ENCODE data around the gene SLC16A9.

The SLC16A9 gene

GRCh38 chr10:59623133-59624121 is 86.2 kb downstream of the SLC16A9 start:
- Histone ChIP-seq H3K27ac (ENCODE audit: low read depth, low read length) (no peak overlapping the region), H3K36me3 (ENCODE audit: control insufficient read depth in 5 of 5, insufficient read depth in 5 of 5, low read length in 5 of 5) (no peaks in the 10 kb centered on the region), H3K4me1 (ENCODE audit: control insufficient read depth in 5 of 5, insufficient read depth in 5 of 5, low read length in 5 of 5) (peaks cover 0 to 8% (median 0%) of the 10 kb centered on the region in 5 donors), H3K4me3 (ENCODE audit: low read depth in 1 of 5, low read length in 5 of 5) (peak overlapping the region in 2 of 5 donors; percentile 1 to 21), H3K9ac (ENCODE audit: low read length in 5 of 5) (peak overlapping the region in 1 of 5 donors; percentile 30), H3K9me3 (ENCODE audit: control insufficient read depth in 5 of 5, low read length in 5 of 5) (no peaks in the 10 kb centered on the region), H3K27me3 (ENCODE audit: control insufficient read depth in 5 of 5, insufficient read depth in 4 of 5, low read length in 5 of 5) (no peaks in the 10 kb centered on the region)

DNA sequence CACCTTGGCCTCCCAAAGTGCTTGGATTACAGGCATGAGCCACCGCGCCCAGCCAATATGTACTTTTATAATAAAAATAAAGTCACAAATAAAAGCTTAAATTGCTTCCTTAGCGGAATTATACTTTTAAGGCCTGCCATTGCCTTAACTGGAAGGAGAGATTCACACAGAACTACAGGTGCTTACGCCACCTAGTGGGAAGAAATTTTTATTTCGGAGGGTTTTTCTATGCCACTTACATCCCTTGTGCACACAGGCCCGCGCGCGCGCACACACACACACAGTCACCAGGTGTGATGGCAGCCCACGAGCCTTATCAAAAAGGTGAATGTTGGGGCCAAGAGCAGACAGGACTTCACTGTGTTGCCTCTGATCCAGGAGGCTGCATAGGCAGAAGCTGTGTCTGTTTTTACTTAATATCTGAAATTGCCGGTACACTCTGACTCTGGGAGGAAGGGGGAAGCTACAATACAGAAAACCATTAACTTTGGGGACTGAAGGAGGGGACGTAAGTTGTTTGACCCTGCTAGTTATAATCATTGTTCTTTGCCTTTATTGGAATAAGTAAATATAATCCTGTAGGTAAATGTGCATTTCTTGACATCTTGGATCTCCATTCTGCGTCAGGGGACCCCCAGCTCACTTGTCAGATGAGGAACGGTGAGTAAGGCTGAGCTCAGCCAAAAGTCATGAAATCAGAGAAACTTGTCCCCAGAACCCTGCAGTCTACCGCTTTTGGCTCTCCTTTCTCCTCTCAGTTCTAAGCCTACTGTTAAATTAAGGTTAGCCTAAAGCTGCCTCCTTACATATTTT is 87.1 kb downstream of the SLC16A9 start:
- Histone ChIP-seq H3K9me3 (ENCODE audit: control insufficient read depth in 5 of 5, low read length in 5 of 5) (no peaks in the 10 kb centered on the region), H3K9ac (ENCODE audit: low read length in 5 of 5) (no peak overlapping the region), H3K4me1 (ENCODE audit: control insufficient read depth in 5 of 5, insufficient read depth in 5 of 5, low read length in 5 of 5) (peaks cover 0 to 8% (median 0%) of the 10 kb centered on the region in 5 donors), H3K36me3 (ENCODE audit: control insufficient read depth in 5 of 5, insufficient read depth in 5 of 5, low read length in 5 of 5) (no peaks in the 10 kb centered on the region), H3K27ac (ENCODE audit: low read depth, low read length) (no peak overlapping the region), H3K4me3 (ENCODE audit: low read depth in 1 of 5, low read length in 5 of 5) (no peak overlapping the region), H3K27me3 (ENCODE audit: control insufficient read depth in 5 of 5, insufficient read depth in 4 of 5, low read length in 5 of 5) (no peaks in the 10 kb centered on the region)

DNA sequence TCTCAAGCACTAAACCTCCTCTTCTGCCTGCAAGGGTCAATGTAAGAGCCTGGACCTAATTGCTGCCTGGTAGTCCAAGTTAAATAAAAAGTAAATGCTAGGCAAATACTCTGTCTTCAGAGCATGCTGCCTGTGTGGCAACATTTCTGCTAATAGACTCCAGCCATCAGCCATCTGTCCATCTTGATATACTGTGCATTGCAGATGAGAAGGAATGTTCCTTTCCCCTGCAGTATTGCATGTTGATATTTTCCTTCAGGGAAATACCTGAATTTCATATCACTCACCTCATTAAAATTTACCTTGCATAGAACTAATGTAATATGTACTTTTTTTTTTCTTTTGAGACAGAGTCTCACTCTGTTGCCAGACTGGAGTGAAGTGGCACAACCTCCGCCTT is 87.9 kb downstream of the SLC16A9 start:
- Histone ChIP-seq H3K9ac (ENCODE audit: low read length in 5 of 5) (no peak overlapping the region), H3K9me3 (ENCODE audit: control insufficient read depth in 5 of 5, low read length in 5 of 5) (no peaks in the 10 kb centered on the region), H3K27me3 (ENCODE audit: control insufficient read depth in 5 of 5, insufficient read depth in 4 of 5, low read length in 5 of 5) (no peaks in the 10 kb centered on the region), H3K27ac (ENCODE audit: low read depth, low read length) (no peak overlapping the region), H3K36me3 (ENCODE audit: control insufficient read depth in 5 of 5, insufficient read depth in 5 of 5, low read length in 5 of 5) (no peaks in the 10 kb centered on the region), H3K4me3 (ENCODE audit: low read depth in 1 of 5, low read length in 5 of 5) (no peak overlapping the region), H3K4me1 (ENCODE audit: control insufficient read depth in 5 of 5, insufficient read depth in 5 of 5, low read length in 5 of 5) (peaks cover 0 to 8% (median 0%) of the 10 kb centered on the region in 5 donors)

DNA sequence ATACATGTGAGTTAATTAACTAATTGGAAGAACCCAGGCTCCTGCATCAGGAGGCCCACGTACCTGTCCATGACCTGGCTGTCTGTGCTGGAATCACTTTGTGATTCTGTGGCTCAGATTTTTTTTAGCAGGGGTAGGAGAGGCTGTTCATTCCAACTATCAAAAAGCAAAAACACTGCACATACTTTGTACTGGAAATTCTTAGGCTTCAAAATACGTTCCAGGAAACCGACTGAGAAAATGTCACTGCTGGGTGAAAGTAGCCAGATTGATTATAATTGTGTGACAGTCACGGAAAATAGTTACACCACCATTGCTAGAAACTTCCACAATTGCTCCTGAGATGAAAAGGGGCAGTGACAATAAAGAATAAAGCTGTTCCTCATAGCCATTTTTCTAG is 91.0 kb downstream of the SLC16A9 start:
- H3K27ac ChIP-seq (ENCODE audit: low read depth, low read length): no peak overlapping the region
- no peak overlapping the region for H3K9ac ChIP-seq (ENCODE audit: low read length in 5 of 5)
- H3K4me1 ChIP-seq (ENCODE audit: control insufficient read depth in 5 of 5, insufficient read depth in 5 of 5, low read length in 5 of 5): peaks cover 0 to 5% (median 0%) of the 10 kb centered on the region in 5 donors
- no peak overlapping the region for H3K4me3 ChIP-seq (ENCODE audit: low read depth in 1 of 5, low read length in 5 of 5)
- no peaks in the 10 kb centered on the region for H3K9me3 ChIP-seq (ENCODE audit: control insufficient read depth in 5 of 5, low read length in 5 of 5)
- H3K27me3 ChIP-seq (ENCODE audit: control insufficient read depth in 5 of 5, insufficient read depth in 4 of 5, low read length in 5 of 5): no peaks in the 10 kb centered on the region
- H3K36me3 ChIP-seq (ENCODE audit: control insufficient read depth in 5 of 5, insufficient read depth in 5 of 5, low read length in 5 of 5): no peaks in the 10 kb centered on the region

GRCh38 chr10:59617996-59618395 is 91.7 kb downstream of the SLC16A9 start:
- no peak overlapping the region for H3K9ac ChIP-seq (ENCODE audit: low read length in 5 of 5)
- H3K4me3 ChIP-seq (ENCODE audit: low read depth in 1 of 5, low read length in 5 of 5): no peak overlapping the region
- no peaks in the 10 kb centered on the region for H3K36me3 ChIP-seq (ENCODE audit: control insufficient read depth in 5 of 5, insufficient read depth in 5 of 5, low read length in 5 of 5)
- no peaks in the 10 kb centered on the region for H3K4me1 ChIP-seq (ENCODE audit: control insufficient read depth in 5 of 5, insufficient read depth in 5 of 5, low read length in 5 of 5)
- H3K9me3 ChIP-seq (ENCODE audit: control insufficient read depth in 5 of 5, low read length in 5 of 5): no peaks in the 10 kb centered on the region
- no peak overlapping the region for H3K27ac ChIP-seq (ENCODE audit: low read depth, low read length)
- H3K27me3 ChIP-seq (ENCODE audit: control insufficient read depth in 5 of 5, insufficient read depth in 4 of 5, low read length in 5 of 5): no peaks in the 10 kb centered on the region

GRCh38 chr10:59611048-59611447 is 98.6 kb downstream of the SLC16A9 start:
- no peak overlapping the region for H3K4me3 ChIP-seq (ENCODE audit: low read depth in 1 of 5, low read length in 5 of 5)
- no peaks in the 10 kb centered on the region for H3K4me1 ChIP-seq (ENCODE audit: control insufficient read depth in 5 of 5, insufficient read depth in 5 of 5, low read length in 5 of 5)
- no peaks in the 10 kb centered on the region for H3K9me3 ChIP-seq (ENCODE audit: control insufficient read depth in 5 of 5, low read length in 5 of 5)
- H3K27ac ChIP-seq (ENCODE audit: low read depth, low read length): no peak overlapping the region
- H3K27me3 ChIP-seq (ENCODE audit: control insufficient read depth in 5 of 5, insufficient read depth in 4 of 5, low read length in 5 of 5): no peaks in the 10 kb centered on the region
- no peaks in the 10 kb centered on the region for H3K36me3 ChIP-seq (ENCODE audit: control insufficient read depth in 5 of 5, insufficient read depth in 5 of 5, low read length in 5 of 5)
- H3K9ac ChIP-seq (ENCODE audit: low read length in 5 of 5): no peak overlapping the region

DNA sequence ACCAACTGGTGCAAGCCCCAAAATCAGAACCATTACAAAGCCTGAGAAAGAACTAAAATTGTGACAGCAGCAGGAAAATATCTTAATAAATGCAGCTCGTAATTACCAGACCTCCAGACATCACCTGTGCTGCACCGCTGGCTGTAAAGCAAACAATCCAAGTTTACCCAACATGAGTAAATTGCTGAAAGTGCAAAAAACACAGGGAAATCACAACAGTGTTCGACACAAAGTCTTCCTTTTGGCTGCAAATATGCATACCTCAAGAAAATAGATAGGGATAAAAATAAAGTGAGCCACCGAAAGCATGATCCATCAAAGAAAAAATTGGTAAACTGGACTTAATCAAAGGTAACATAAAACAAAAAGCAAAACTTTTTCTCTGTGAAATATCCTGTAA is 101.7 kb downstream of the SLC16A9 start:
- Histone ChIP-seq H3K4me3 (ENCODE audit: low read depth in 1 of 5, low read length in 5 of 5) (no peak overlapping the region), H3K36me3 (ENCODE audit: control insufficient read depth in 5 of 5, insufficient read depth in 5 of 5, low read length in 5 of 5) (no peaks in the 10 kb centered on the region), H3K27me3 (ENCODE audit: control insufficient read depth in 5 of 5, insufficient read depth in 4 of 5, low read length in 5 of 5) (no peaks in the 10 kb centered on the region), H3K9ac (ENCODE audit: low read length in 5 of 5) (no peak overlapping the region), H3K4me1 (ENCODE audit: control insufficient read depth in 5 of 5, insufficient read depth in 5 of 5, low read length in 5 of 5) (no peaks in the 10 kb centered on the region), H3K27ac (ENCODE audit: low read depth, low read length) (no peak overlapping the region), H3K9me3 (ENCODE audit: control insufficient read depth in 5 of 5, low read length in 5 of 5) (peaks cover 0 to 4% (median 0%) of the 10 kb centered on the region in 5 donors)

- H3K9me3 ChIP-seq (ENCODE audit: control insufficient read depth in 5 of 5, low read length in 5 of 5): peaks cover 0 to 4% (median 0%) of the 10 kb centered on the region in 5 donors
- no peaks in the 10 kb centered on the region for H3K36me3 ChIP-seq (ENCODE audit: control insufficient read depth in 5 of 5, insufficient read depth in 5 of 5, low read length in 5 of 5)
- no peaks in the 10 kb centered on the region for H3K27me3 ChIP-seq (ENCODE audit: control insufficient read depth in 5 of 5, insufficient read depth in 4 of 5, low read length in 5 of 5)
- no peak overlapping the region for H3K27ac ChIP-seq (ENCODE audit: low read depth, low read length)
- no peak overlapping the region for H3K4me3 ChIP-seq (ENCODE audit: low read depth in 1 of 5, low read length in 5 of 5)
- H3K9ac ChIP-seq (ENCODE audit: low read length in 5 of 5): no peak overlapping the region
- H3K4me1 ChIP-seq (ENCODE audit: control insufficient read depth in 5 of 5, insufficient read depth in 5 of 5, low read length in 5 of 5): no peaks in the 10 kb centered on the region
Observed at GRCh38 chr10:59606551-59606961, 103.1 kb downstream of the SLC16A9 start.

GRCh38 chr10:59601985-59602384 is 107.7 kb downstream of the SLC16A9 start:
- H3K27ac ChIP-seq (ENCODE audit: low read depth, low read length): no peak overlapping the region
- H3K27me3 ChIP-seq (ENCODE audit: control insufficient read depth in 5 of 5, insufficient read depth in 4 of 5, low read length in 5 of 5): no peaks in the 10 kb centered on the region
- no peak overlapping the region for H3K4me3 ChIP-seq (ENCODE audit: low read depth in 1 of 5, low read length in 5 of 5)
- H3K9me3 ChIP-seq (ENCODE audit: control insufficient read depth in 5 of 5, low read length in 5 of 5): peaks cover 0 to 4% (median 0%) of the 10 kb centered on the region in 5 donors
- H3K4me1 ChIP-seq (ENCODE audit: control insufficient read depth in 5 of 5, insufficient read depth in 5 of 5, low read length in 5 of 5): no peaks in the 10 kb centered on the region
- no peak overlapping the region for H3K9ac ChIP-seq (ENCODE audit: low read length in 5 of 5)
- H3K36me3 ChIP-seq (ENCODE audit: control insufficient read depth in 5 of 5, insufficient read depth in 5 of 5, low read length in 5 of 5): no peaks in the 10 kb centered on the region

All from subcutaneous abdominal adipose tissue (tissue), 5 donors.